Heart left ventricle (tissue), 13 donors: ENCODE results near the gene ZC3H13.

Experiments used
- POLR2A ChIP-seq, 2 donors: fragments of 450-650 bp; IDR thresholded peaks; one replicate each; pipeline ENCODE4 v1.6.1; 2017; ENCODE audit warnings: antibody characterized with exemption in 2 of 2, mild to moderate bottlenecking in 2 of 2, moderate library complexity in 2 of 2
- TF ChIP-seq, protein P1 (sequence below), 12 donors: fragments of 200-600 bp; sonication (generic) in 4 of 12; IDR thresholded peaks; one replicate each; pipeline versions ENCODE4 v1.5.0 to v1.8.0; 2018 to 2022; ENCODE audit warnings: antibody characterized with exemption in 12 of 12, mild to moderate bottlenecking in 5 of 12
- donor health status: ischemic (EF 13 %, LVEDD 7.1; RV severe dilation, severe dysfunction).
- donor health status: DM: no; HTN: yes; CAD: no.
- donor health status: DM: no; HTN: no; CAD: no.
- donor health status: ischemic (EF 25% LVEDD 6.9; RV normal size, moderate dysfunction).
- donor health status: ischemic (EF 25% LVEDD 5.7; RV mildly dilated, moderate dysfunction).
- donor health status: ischemic (EF 35%, LVEDD 5.7; RV mildly dilated, moderate dysfunction).
- donor health status: nonischemic (EF 11% LVEDD 7.7; RV severe dilation, severe dysfunction).
- donor health status: DM: yes; HTN: yes; CAD: no.
- donor health status: PGD.
- donor health status: ischemic (EF 29% LVEDD 5.4; RV normal size, mild dysfunction).
- donor health status: nonischemic (EF 23%, LVEDD 6.1; RV moderate dilation, normal function).

DNA sequence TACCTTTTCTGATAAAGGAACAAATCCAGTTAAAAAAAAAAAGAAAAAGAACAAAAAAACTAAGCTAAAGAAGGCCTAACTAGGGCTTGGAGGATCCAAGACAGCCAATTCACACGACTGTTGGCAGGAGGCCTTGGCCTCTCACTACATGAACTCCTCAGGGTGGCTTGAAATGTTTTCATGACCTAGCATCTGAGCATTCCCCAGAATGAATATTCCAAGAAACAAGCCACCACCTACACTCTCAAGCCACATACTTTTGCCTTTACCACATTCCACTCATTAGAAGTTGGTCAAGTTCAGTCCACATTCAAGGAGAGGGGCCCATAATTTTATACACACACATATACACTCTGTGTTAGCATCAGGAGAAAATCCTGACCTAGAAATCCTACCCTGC lies 103.4 kb downstream of the ZC3H13 start:
- TF ChIP-seq, protein P1, sequence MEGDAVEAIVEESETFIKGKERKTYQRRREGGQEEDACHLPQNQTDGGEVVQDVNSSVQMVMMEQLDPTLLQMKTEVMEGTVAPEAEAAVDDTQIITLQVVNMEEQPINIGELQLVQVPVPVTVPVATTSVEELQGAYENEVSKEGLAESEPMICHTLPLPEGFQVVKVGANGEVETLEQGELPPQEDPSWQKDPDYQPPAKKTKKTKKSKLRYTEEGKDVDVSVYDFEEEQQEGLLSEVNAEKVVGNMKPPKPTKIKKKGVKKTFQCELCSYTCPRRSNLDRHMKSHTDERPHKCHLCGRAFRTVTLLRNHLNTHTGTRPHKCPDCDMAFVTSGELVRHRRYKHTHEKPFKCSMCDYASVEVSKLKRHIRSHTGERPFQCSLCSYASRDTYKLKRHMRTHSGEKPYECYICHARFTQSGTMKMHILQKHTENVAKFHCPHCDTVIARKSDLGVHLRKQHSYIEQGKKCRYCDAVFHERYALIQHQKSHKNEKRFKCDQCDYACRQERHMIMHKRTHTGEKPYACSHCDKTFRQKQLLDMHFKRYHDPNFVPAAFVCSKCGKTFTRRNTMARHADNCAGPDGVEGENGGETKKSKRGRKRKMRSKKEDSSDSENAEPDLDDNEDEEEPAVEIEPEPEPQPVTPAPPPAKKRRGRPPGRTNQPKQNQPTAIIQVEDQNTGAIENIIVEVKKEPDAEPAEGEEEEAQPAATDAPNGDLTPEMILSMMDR (IDR thresholded peaks at IDR 0.05) = no peak
- TF ChIP-seq POLR2A (IDR thresholded peaks at IDR 0.05) = no peak
